ENCODE measurements around the gene GTPBP3.

GRCh38 chr19:17365361-17365760 lies 28.0 kb downstream of the GTPBP3 start:
- TF ChIP-seq TAF1 (IDR thresholded peaks at IDR 0.05; ENCODE audit: control insufficient read depth, extremely low read depth, insufficient read depth, low read length, severe bottlenecking) (no peak), POLR2A (conservative IDR thresholded peaks at IDR 0.05) (no peak), ZNF449 (CRISPR knock-in tag; IDR thresholded peaks at IDR 0.05) (no peak), PML (IDR thresholded peaks at IDR 0.05; ENCODE audit: low read length) (no peak), SRSF1 (IDR thresholded peaks at IDR 0.05; ENCODE audit: low read depth, low read length) (no peak)
